A673 (cell line): Measurements from ENCODE around the gene TRIP13. TPM values are rescaled to one million over a fixed set of nuclear protein-coding genes. Genes with fewer than 3 reads are reported as not detected.
"Not testable (repeated sequence)": the region's sequence is repeated elsewhere in the genome, so short reads cannot be mapped to it uniquely, and the experiment has no call there.

Experiments used
- Bru-seq: library from RNA; stranded (reverse); fragments of 400-500 nt; gene quantifications from one replicate; lab custom pipeline; 2021; lab: Mats Ljungman, UMichigan
- BruChase-seq, 2 experiments: library from RNA; stranded (reverse); fragments of 400-500 nt; gene quantifications; one replicate each; lab custom pipeline; 2021; lab: Mats Ljungman, UMichigan
- BruUV-seq: library from RNA; stranded (reverse); fragments of 400-500 nt; replicated peaks from 2 replicates; lab custom pipeline; 2021; lab: Mats Ljungman, UMichigan
- CTCF ChIA-PET: fragments of 300-600 bp; sonication (Branson Sonifier 250); formaldehyde crosslinking; loops from one replicate; lab custom pipeline; 2022; ENCODE audit warnings: antibody characterized with exemption; lab: Charles Lee
- POLR2A ChIA-PET: fragments of 300-600 bp; sonication (Branson Sonifier 250); formaldehyde crosslinking; loops from one replicate; lab custom pipeline; 2022; ENCODE audit warnings: antibody characterized with exemption; ENCODE audit not compliant: low non-redundant PET; lab: Charles Lee
- DNase-seq: peaks from one replicate; pipeline ENCODE4 v3.0.0-alpha.2; 2015; ENCODE audit warnings: low spot score
- H3K27ac ChIP-seq: fragments of 200-600 bp; sonication (generic); 2 replicates; pipeline ENCODE4 v1.5.1; 2016; ENCODE audit warnings: mixed run types, low read depth, mild to moderate bottlenecking, mixed read lengths, antibody characterized with exemption, low read length; ENCODE audit not compliant: poor library complexity, severe bottlenecking
- H3K27me3 ChIP-seq: fragments of 200-600 bp; sonication (generic); replicated peaks from 2 replicates; pipeline ENCODE4 v1.6.1; 2017; ENCODE audit warnings: mixed run types, low read depth, mild to moderate bottlenecking, mixed read lengths, antibody characterized with exemption, low read length; ENCODE audit not compliant: insufficient read depth, poor library complexity
- H3K36me3 ChIP-seq: fragments of 200-600 bp; sonication (generic); 2 replicates; pipeline ENCODE4 v1.6.1; 2016; ENCODE audit warnings: mixed run types, mild to moderate bottlenecking, mixed read lengths, antibody characterized with exemption, low read length; ENCODE audit not compliant: insufficient read depth, poor library complexity, severe bottlenecking
- H3K4me1 ChIP-seq: fragments of 200-600 bp; sonication (generic); 2 replicates; pipeline ENCODE4 v1.6.1; 2017; ENCODE audit warnings: mixed run types, mild to moderate bottlenecking, mixed read lengths, antibody characterized with exemption, low read length; ENCODE audit not compliant: insufficient read depth, poor library complexity, severe bottlenecking
- H3K4me3 ChIP-seq: fragments of 200-600 bp; sonication (generic); 2 replicates; pipeline ENCODE4 v1.5.1; 2016; ENCODE audit warnings: low read depth, mixed run types, mild to moderate bottlenecking, mixed read lengths, low read length; ENCODE audit not compliant: poor library complexity, severe bottlenecking
- H3K9me3 ChIP-seq: fragments of 200-600 bp; sonication (generic); 2 replicates; pipeline ENCODE4 v1.6.1; 2016; ENCODE audit warnings: mixed run types, low read depth, mild to moderate bottlenecking, mixed read lengths, antibody characterized with exemption, low read length; ENCODE audit not compliant: poor library complexity, severe bottlenecking
- CTCF ChIP-seq: fragments of 300-800, 200-600 bp; sonication (generic); conservative IDR thresholded peaks from 2 replicates; pipeline ENCODE4 v1.5.1; 2017; ENCODE audit warnings: low read depth, mild to moderate bottlenecking, antibody characterized with exemption, low read length, moderate library complexity, mixed read lengths
- EZH2 ChIP-seq: fragments of 200-600 bp; sonication (generic); IDR thresholded peaks from 2 replicates; pipeline ENCODE4 v1.6.1; 2017; ENCODE audit warnings: borderline replicate concordance, low read depth, mild to moderate bottlenecking, mixed read lengths, antibody characterized with exemption, low read length; ENCODE audit not compliant: poor library complexity, severe bottlenecking
- intact Hi-C: fragments of 100-400 bp; cut with micrococcal nuclease; formaldehyde crosslinking; loops from one replicate; pipeline ENCODE4 v1.10.0; 2022; ENCODE audit not compliant: unreplicated experiment
- long read RNA-seq: library from polyadenylated mRNA; stranded (forward); transcript quantifications from one replicate; pipeline ENCODE4 v2.0.0, GENCODE V29; 2022
- total RNA-seq: library from RNA; stranded (reverse); gene quantifications from 2 replicates; pipeline ENCODE4 v1.2.3, GENCODE V29; 2021

TRIP13 gene
- total RNA-seq = 64.6 and 69.1 TPM in 2 replicates
- Bru-seq, nascent RNA = percentile 75 among the genes with signal in this experiment
- BruChase-seq, experiment 1, labeled RNA remaining after a 2-hour chase = percentile 82 among the genes with signal in this experiment
- BruChase-seq, experiment 2, labeled RNA remaining after a 6-hour chase = percentile 91 among the genes with signal in this experiment
- long read RNA-seq, transcript TRIP13-201 (13 exons, 2,672 nt) = major isoform, 285 of 326 reads
- long read RNA-seq, partial matches to known transcripts = 14 of 326 reads
- long read RNA-seq, other reads (novel, unspliced or antisense) = 27 of 326 reads

- peak; percentile 92 for DNase-seq
- Histone ChIP-seq H3K4me1 (no peaks in the 10 kb centered on the region), H3K27me3 (no peaks in the 10 kb centered on the region), H3K36me3 (peaks cover 61% of the 10 kb centered on the region), H3K27ac (peak within 1 kb of the TSS; percentile 98), H3K4me3 (peak within 1 kb of the TSS; percentile 87), H3K9me3 (no peaks in the 10 kb centered on the region)
- BruUV-seq = no TSS peak
- CTCF ChIA-PET = interaction anchor here (1.5 kb wide), 1 partner anchor 281 kb away, joined by 3 read pairs; no protein-coding TSS in a partner anchor
- TF ChIP-seq CTCF (no peak), EZH2 (no peak)
- POLR2A ChIA-PET = no interaction called here
- intact Hi-C loops = no loop called here
Measured at GRCh38 chr5:892394-893136, at the start of gene TRIP13, which contains the start of gene BRD9. TRIP13 (plus strand) TSS chr5:892884; CDS start chr5:892999, 115 bp downstream. BRD9 (minus strand) TSS chr5:892801; CDS start chr5:892657, 144 bp downstream.

DNA sequence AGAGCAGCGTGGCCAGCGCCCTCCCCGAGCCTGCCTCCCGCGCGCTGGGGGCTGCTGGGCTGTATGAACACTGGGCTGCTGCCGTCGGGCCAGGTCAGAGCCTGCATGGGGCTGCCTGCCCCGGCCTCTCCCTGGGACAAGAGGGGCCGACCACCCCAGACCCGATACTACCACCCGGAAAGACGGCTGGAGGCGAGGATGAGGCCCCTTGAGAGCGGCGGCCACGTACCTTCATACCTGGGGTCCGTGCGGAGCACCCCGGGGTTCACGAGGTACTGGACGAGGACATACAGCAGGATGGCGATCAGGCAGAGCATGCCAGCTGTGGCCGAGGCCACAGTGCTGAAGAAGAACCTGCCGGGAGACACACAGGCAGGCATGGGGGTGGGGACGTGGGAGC lies 49.3 kb upstream of the TRIP13 start:
- POLR2A ChIA-PET, H3K4me3 ChIP-seq, DNase-seq, H3K27me3 ChIP-seq, BruUV-seq, H3K36me3 ChIP-seq, CTCF ChIA-PET, H3K27ac ChIP-seq, H3K9me3 ChIP-seq, intact Hi-C loops, H3K4me1 ChIP-seq: not testable (repeated sequence)

DNA sequence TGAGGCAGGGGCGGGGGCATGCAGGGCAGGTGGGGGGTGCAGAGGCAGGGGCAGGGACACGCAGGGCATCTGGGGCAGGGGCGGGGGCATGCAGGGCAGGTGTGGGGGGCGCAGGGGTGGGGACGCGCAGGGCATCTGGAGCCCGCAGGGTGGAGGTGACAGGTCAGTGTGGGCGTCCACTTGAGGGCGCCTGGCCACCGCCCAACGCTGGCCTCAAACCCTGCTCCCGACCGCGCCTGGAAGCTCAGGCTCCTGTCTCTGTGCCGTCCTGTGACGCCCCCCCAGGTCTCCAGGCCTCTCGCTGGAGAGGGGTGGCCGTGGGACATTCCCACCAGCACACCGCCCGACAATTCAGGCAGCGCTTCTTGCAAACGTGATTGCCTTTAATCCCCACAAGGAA lies 48.8 kb upstream of the TRIP13 start:
- CTCF ChIA-PET, H3K36me3 ChIP-seq, intact Hi-C loops, H3K27ac ChIP-seq, H3K27me3 ChIP-seq, H3K4me3 ChIP-seq, DNase-seq, H3K4me1 ChIP-seq, H3K9me3 ChIP-seq, BruUV-seq, POLR2A ChIA-PET: not testable (repeated sequence)

GRCh38 chr5:844426-844825 lies 48.3 kb upstream of the TRIP13 start:
- DNase-seq, H3K4me3 ChIP-seq, POLR2A ChIA-PET, H3K36me3 ChIP-seq, H3K27ac ChIP-seq, CTCF ChIA-PET, H3K27me3 ChIP-seq, H3K9me3 ChIP-seq, H3K4me1 ChIP-seq, intact Hi-C loops, BruUV-seq: not testable (repeated sequence)

DNA sequence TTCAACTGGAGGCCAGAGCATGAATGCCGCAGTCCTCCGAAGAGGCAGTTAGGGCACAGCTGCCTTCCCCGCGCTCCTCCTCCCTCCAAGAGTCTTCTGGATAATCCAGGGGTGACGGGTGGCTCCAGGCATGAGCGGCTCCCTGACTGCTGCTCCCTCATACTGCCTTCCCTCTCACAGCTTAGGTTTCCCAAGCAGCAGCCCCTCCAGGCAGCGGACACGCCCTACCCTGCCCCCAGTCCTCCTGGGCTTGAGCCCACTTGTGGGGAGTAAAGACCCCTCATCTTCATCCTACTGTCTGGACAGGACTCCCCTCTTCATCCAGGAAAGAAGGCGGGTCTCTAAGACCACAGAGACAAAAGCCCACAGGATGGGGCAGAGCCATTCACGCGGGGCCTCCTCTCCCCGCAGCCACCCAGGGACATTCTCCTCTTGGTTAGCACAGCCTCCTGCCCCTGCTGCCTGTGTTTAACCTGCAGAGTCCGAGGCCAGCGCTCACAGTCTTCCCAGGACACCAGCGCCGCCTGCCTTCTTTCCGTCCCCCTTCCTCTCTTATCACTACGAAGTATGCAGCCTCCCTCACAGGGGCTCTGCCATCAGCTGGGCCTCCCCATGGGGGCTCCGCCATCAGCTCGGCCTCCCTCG lies 47.5 kb upstream of the TRIP13 start:
- POLR2A ChIA-PET, H3K27me3 ChIP-seq, H3K27ac ChIP-seq, CTCF ChIA-PET, intact Hi-C loops, H3K4me3 ChIP-seq, H3K9me3 ChIP-seq, BruUV-seq, H3K4me1 ChIP-seq, H3K36me3 ChIP-seq, DNase-seq: not testable (repeated sequence)

DNA sequence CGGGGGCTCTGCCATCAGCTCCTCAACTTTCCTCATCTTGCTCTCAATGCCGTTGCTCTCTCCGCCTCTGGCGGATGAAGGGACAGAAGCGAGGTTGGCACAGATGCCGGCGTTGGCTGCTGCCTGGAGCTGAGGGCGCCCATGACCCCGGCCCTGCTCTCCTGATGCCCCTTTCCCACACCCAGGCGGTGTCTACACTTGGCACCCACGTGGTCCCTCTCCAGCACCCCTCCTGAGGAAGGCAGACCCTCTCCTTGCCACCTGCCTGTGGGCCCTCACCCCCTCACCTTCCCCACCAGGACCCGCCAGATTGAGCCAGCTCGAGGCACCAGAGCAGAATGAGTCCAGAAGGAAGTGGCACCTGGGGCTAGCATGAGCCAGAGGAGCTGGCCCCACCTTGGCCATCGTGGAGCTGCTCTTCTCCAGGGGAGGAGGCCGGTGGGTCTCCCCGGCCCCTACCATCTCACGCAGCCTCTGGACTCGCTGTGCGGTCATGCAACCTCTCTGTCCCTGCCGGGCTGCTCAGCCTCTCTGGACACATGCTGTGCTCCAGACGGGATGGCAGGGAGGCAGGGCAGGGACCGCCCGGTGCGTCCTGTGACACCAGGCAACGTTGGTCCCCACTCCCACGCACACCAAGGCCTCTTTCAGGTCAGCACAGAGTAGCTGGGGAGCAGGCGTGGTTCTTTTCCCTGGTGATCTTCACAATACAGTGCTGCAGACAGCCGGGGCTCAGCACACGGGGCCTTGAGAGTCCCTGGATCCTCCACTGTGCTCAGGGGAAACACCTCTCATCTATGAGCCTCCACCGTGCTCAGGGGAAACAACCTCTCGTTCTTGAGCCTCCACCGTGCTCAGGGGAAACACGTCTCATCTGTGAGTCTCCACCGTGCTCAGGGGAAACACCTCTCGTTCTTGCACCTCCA lies 46.7 kb upstream of the TRIP13 start:
- POLR2A ChIA-PET, H3K27ac ChIP-seq, H3K4me3 ChIP-seq, H3K4me1 ChIP-seq, intact Hi-C loops, H3K27me3 ChIP-seq, BruUV-seq, CTCF ChIA-PET, DNase-seq, H3K36me3 ChIP-seq, H3K9me3 ChIP-seq: not testable (repeated sequence)
